ENCODE results near the gene CD300LG.

Gene CD300LG

GRCh38 chr17:43816336-43817320 is 30.3 kb upstream of the CD300LG start:
- TF ChIP-seq GATA2 (IDR thresholded peaks at IDR 0.05; ENCODE audit: low read depth, low read length) (no peak), GATA3 (IDR thresholded peaks at IDR 0.05; ENCODE audit: low read depth, low read length) (no peak)

- TF ChIP-seq GATA2 (IDR thresholded peaks at IDR 0.05; ENCODE audit: low read depth, low read length) (no peak), GATA3 (IDR thresholded peaks at IDR 0.05; ENCODE audit: low read depth, low read length) (no peak)
Observed at GRCh38 chr17:43817826-43818225, 29.1 kb upstream of the CD300LG start.

- TF ChIP-seq GATA2 (IDR thresholded peaks at IDR 0.05; ENCODE audit: low read depth, low read length) (no peak), GATA3 (IDR thresholded peaks at IDR 0.05; ENCODE audit: low read depth, low read length) (no peak)
Observed at GRCh38 chr17:43818966-43819365, 28.0 kb upstream of the CD300LG start.

GRCh38 chr17:43820759-43821158 is 26.2 kb upstream of the CD300LG start:
- TF ChIP-seq GATA3 (IDR thresholded peaks at IDR 0.05; ENCODE audit: low read depth, low read length) = no peak
- TF ChIP-seq GATA2 (IDR thresholded peaks at IDR 0.05; ENCODE audit: low read depth, low read length) = no peak

GRCh38 chr17:43822570-43823190 is 24.3 kb upstream of the CD300LG start:
- TF ChIP-seq GATA2 (IDR thresholded peaks at IDR 0.05; ENCODE audit: low read depth, low read length) (no peak), GATA3 (IDR thresholded peaks at IDR 0.05; ENCODE audit: low read depth, low read length) (no peak)

GRCh38 chr17:43823350-43824084 is 23.5 kb upstream of the CD300LG start:
- no peak for TF ChIP-seq GATA2 (IDR thresholded peaks at IDR 0.05; ENCODE audit: low read depth, low read length)
- no peak for TF ChIP-seq GATA3 (IDR thresholded peaks at IDR 0.05; ENCODE audit: low read depth, low read length)

GRCh38 chr17:43825567-43825966 is 21.4 kb upstream of the CD300LG start:
- TF ChIP-seq GATA3 (IDR thresholded peaks at IDR 0.05; ENCODE audit: low read depth, low read length) (no peak), GATA2 (IDR thresholded peaks at IDR 0.05; ENCODE audit: low read depth, low read length) (no peak)

GRCh38 chr17:43826206-43826605 is 20.8 kb upstream of the CD300LG start:
- TF ChIP-seq GATA3 (IDR thresholded peaks at IDR 0.05; ENCODE audit: low read depth, low read length) (no peak), GATA2 (IDR thresholded peaks at IDR 0.05; ENCODE audit: low read depth, low read length) (no peak)

GRCh38 chr17:43827596-43827995 is 19.4 kb upstream of the CD300LG start:
- TF ChIP-seq GATA2 (IDR thresholded peaks at IDR 0.05; ENCODE audit: low read depth, low read length) = no peak
- TF ChIP-seq GATA3 (IDR thresholded peaks at IDR 0.05; ENCODE audit: low read depth, low read length) = no peak

- TF ChIP-seq GATA3 (IDR thresholded peaks at IDR 0.05; ENCODE audit: low read depth, low read length) (no peak), GATA2 (IDR thresholded peaks at IDR 0.05; ENCODE audit: low read depth, low read length) (no peak)
Observed at GRCh38 chr17:43829738-43830137, 17.2 kb upstream of the CD300LG start.

- TF ChIP-seq GATA2 (IDR thresholded peaks at IDR 0.05; ENCODE audit: low read depth, low read length) (no peak), GATA3 (IDR thresholded peaks at IDR 0.05; ENCODE audit: low read depth, low read length) (no peak)
Observed at GRCh38 chr17:43830510-43831140, 16.4 kb upstream of the CD300LG start.

GRCh38 chr17:43831633-43832032 is 15.3 kb upstream of the CD300LG start:
- TF ChIP-seq GATA2 (IDR thresholded peaks at IDR 0.05; ENCODE audit: low read depth, low read length) (no peak), GATA3 (IDR thresholded peaks at IDR 0.05; ENCODE audit: low read depth, low read length) (no peak)

GRCh38 chr17:43832168-43832975 is 14.6 kb upstream of the CD300LG start:
- no peak for TF ChIP-seq GATA2 (IDR thresholded peaks at IDR 0.05; ENCODE audit: low read depth, low read length)
- TF ChIP-seq GATA3 (IDR thresholded peaks at IDR 0.05; ENCODE audit: low read depth, low read length) = no peak

Measured in SH-SY5Y (cell line).